DLD1 (cell line): ENCODE results near the gene ADCY10.
"Not testable (repeated sequence)": the region's sequence is repeated elsewhere in the genome, so short reads cannot be mapped to it uniquely, and the experiment has no call there.

Source experiments
- in situ Hi-C: cut with HindIII; loops from 2 replicates; pipeline ENCODE4 v1.10.0; 2017; ENCODE audit warnings: low sequenced_read_pairs

ADCY10 gene

GRCh38 chr1:167913895-167914496 is at the start of gene ADCY10:
TSS of gene ADCY10 (minus strand) at chr1:167914134. CDS start at chr1:167905140, 8,994 bp downstream.
- in situ Hi-C loops, result no loop called here

GRCh38 chr1:167957710-167958109 is 43.8 kb upstream of the ADCY10 start:
- in situ Hi-C loops, result no loop called here

GRCh38 chr1:167955915-167956314 is 42.0 kb upstream of the ADCY10 start:
- in situ Hi-C loops, result no loop called here

GRCh38 chr1:167950569-167950968 is 36.6 kb upstream of the ADCY10 start:
- in situ Hi-C loops, result no loop called here

GRCh38 chr1:167949785-167950184 is 35.9 kb upstream of the ADCY10 start:
- in situ Hi-C loops, result no loop called here

GRCh38 chr1:167947733-167948132 is 33.8 kb upstream of the ADCY10 start:
- in situ Hi-C loops, result no loop called here

- in situ Hi-C loops, result no loop called here
Measured at GRCh38 chr1:167943541-167943940, 29.6 kb upstream of the ADCY10 start.

- in situ Hi-C loops, result no loop called here
Measured at GRCh38 chr1:167940264-167940663, 26.3 kb upstream of the ADCY10 start.

GRCh38 chr1:167938080-167938636 is 24.2 kb upstream of the ADCY10 start:
- in situ Hi-C loops, result no loop called here

GRCh38 chr1:167937709-167938010 is 23.7 kb upstream of the ADCY10 start:
- in situ Hi-C loops, result no loop called here

GRCh38 chr1:167936930-167937708 is 23.2 kb upstream of the ADCY10 start, which contains the start of gene MPC2:
TSS of gene MPC2 (minus strand) at chr1:167937072. CDS start at chr1:167935841, 1,231 bp downstream.
- in situ Hi-C loops, result no loop called here

GRCh38 chr1:167936068-167936929 is 22.4 kb upstream of the ADCY10 start, which contains the start of gene DCAF6:
TSS of gene DCAF6 (plus strand) at chr1:167936683. CDS start at chr1:167936912, 229 bp downstream.
- in situ Hi-C loops, result no loop called here

- in situ Hi-C loops, result no loop called here
Measured at GRCh38 chr1:167935216-167936067, 21.5 kb upstream of the ADCY10 start.

GRCh38 chr1:167934426-167935215 is 20.7 kb upstream of the ADCY10 start:
- in situ Hi-C loops, result no loop called here

GRCh38 chr1:167933788-167934187 is 19.9 kb upstream of the ADCY10 start:
- in situ Hi-C loops, result no loop called here

- in situ Hi-C loops, result no loop called here
Measured at GRCh38 chr1:167929725-167930124, 15.8 kb upstream of the ADCY10 start.

- in situ Hi-C loops, result not testable (repeated sequence)
Measured at GRCh38 chr1:167928919-167929318, 15.0 kb upstream of the ADCY10 start.

- in situ Hi-C loops, result no loop called here
Measured at GRCh38 chr1:167928457-167928852, 14.5 kb upstream of the ADCY10 start.

GRCh38 chr1:167927046-167927754 is 13.3 kb upstream of the ADCY10 start:
- in situ Hi-C loops, result no loop called here
